GM18858 (cell line): ENCODE results near the gene VWC2L.

ENCODE experiments used
- ATAC-seq: cut with Tn5 transposase; IDR thresholded peaks from one replicate; pipeline ENCODE4 v1.9.1; 2021; ENCODE audit not compliant: unreplicated experiment

Gene VWC2L

DNA sequence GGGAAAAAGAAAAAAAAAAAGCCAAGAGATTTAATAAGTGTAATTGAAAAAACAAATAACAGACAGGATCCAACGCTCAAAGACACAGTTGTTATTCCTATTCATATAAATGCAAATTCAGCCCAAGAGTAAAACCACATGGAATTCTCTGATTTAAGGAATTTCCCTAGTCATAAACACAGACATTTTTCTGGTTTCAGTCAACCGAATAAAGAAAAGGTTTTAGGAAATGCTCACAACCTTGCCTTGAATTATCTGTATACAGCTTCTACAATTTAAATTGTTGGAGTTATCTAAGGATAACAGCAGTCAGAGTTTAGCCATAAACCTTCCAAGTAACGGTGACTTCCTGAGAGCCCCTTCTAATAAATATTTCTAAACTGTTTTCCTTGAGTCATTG is 122.7 kb downstream of the VWC2L start:
- ATAC-seq: no peak

DNA sequence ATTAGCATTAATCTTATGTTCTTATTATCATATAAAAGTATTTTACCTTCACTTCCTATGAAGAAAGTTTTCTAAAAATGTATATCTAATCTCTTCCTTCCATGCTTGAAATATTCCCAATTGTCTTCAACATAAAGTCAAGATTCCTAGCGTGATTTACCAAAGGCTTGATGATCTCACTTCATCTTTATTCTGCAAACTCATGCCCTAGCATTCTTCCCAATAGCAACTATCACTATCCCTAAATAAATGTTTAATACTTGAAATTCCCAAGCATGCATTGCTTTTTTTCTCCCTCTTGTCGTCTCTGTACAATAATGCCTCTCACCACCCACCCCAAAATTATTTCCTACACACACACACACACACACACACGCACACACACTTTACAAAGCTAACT is 125.8 kb downstream of the VWC2L start:
- ATAC-seq: no peak

DNA sequence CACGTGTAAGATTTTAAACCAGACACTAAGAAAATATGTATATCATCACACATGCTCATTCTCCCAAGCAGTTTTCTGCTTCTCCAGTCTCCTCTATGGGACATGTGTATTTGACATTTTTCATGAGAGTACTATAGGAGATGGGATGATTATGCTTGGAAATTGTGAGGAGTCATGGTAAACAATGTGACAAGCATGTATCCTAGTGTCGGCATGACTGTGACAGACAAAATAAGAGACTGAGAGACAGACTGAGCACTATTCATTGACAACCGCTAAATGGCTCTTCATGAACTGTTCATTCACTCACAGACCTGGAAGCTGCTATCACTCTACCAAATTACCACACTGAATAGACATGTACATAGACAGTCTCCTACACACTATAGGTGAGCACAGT is 127.1 kb downstream of the VWC2L start:
- no peak for ATAC-seq

DNA sequence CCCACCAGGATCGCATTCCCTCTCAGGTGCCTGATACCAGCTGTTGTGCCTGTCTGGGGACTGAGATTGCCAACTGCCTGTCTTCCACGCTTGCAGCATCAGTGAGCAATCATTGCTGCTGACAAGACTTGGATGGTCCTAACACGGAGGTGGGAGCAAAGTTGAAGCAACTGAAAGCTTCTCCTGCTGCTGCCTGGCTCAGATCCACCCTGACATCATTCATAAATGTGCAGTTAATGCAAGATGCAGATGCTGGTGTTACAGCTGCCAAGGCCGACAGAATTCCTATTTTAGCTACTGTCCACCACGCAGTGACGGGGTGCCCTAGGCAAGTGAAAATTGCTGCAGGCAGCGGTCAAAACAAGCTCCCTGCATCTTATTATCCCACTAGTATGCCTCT is 131.4 kb downstream of the VWC2L start:
- no peak for ATAC-seq

DNA sequence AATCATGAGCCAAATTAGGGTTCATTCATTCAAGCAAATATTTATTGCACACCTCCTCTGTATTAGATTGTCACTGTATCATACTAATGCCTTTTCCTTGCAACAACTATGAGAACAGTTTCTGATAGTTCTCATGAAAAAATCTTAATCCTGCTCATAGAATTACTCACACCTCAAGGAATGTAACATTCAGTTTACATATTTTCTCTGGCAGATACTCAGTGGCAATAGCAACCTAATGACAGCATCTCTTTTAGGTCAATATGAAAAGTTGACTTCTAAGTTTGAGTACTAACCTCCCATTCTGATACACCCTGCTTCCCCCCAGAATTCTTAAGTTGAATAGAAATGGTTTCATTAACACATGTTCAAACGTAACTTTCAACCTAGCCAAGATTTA is 132.0 kb downstream of the VWC2L start:
- no peak for ATAC-seq

DNA sequence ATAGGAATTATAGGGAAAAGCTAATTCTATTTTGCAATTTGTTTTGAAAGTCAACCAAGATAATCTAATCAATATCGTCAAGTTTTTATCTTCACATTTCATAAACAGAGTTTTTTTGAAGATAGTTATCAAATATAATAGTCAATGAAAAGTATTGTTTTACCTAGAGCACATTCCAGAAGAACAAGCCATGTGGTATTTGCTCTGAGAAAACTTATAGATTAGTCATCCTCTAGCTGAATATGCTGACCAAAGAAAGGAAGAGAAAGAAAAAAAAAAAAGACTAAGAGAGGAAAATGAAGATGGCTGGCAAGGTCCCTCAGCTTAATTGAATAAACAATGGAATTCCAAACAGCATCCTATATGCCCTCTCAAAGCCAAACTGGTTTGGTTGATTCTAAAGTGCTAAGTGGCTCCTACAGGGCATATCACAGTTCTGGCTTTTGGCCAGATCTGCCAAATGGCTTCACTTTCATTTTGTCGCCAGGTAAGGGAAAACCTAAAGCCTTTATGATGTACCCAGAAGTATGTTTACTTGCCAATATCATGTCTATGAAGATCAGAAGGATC is 132.6 kb downstream of the VWC2L start:
- no peak for ATAC-seq

DNA sequence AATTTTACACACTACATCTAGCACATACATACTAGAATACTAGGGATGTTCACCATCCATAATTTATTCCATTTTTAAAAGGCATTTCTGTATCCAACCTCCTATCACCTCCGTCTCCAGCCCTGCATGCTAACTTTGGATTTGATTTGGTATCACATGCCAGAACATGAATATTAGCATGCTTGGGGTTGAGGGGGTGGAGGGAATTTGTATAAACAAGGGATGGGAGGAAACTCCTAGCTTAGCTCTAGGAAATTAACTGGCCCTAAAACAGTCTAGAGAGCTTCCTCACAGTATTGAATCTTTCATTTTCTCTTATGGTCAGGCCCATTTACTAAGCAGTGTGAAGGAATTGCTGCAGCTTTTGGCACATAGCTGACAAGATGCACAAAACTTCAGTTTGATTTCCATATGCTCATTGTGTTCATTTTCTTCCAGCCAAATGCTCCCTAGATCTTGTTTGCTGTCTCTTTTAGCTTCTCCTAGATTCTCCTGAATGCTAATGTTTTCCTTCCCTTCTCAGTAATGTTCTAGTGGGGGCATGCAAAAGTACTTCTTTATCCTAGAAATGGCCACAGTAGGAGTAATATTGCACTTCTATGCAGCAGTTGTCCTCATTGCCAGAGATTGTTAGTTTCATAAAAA is 135.2 kb downstream of the VWC2L start:
- no peak for ATAC-seq

DNA sequence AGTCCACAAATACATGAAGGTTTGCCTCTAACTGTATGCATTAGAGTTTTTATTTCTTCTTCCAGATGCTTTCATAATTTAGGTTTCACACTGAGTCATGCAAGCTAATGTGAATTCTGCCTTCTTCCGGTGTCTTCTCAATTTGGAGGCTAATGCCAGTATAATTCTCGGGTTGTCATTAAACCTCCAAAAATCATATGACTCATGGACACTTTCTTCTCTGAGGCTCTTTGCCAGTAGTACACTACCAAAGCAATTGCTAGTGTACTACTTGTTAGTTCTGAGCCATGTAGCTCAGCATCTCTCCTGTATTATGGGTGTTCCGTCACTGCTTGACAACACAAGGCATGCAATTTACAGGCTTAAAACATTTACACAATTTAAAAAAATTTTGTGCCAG is 137.1 kb downstream of the VWC2L start:
- ATAC-seq: no peak

DNA sequence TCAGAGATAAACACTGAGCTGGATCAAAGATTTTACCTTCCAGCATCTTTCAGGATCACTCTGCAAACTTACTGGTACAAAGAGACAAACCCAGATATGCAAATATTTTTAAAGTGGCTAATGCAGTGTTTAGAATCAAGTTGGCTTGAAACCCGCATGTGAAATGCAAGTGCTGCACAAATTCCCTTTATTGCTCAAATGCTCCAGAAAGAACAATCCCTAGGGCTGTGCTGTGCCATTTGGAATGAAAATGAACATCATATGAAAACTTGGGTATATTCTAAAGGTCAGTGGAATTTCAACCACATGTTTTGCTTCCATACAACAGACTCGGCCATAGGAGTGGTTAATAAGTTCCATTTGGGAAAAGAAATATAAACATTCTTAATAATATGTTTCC is 139.1 kb downstream of the VWC2L start:
- ATAC-seq: no peak

DNA sequence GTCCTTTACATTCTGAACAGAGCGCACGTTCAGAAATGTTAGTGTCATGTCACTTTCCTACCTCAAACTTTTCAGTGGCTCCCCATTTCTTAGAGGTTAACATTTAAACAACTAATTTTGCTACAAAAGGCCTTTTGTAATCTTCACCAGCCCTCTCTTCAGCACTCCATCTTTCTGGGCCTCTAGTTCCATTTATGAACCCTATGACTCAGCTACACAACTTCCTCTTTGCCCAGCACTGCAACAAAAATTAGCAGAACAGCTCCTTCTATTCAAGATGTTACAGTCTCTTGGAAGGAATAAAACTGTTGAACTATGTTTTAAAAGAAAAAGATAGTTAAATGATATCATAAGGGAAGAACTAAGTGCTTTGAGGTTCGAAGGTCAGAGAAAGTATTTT is 139.9 kb downstream of the VWC2L start:
- no peak for ATAC-seq

DNA sequence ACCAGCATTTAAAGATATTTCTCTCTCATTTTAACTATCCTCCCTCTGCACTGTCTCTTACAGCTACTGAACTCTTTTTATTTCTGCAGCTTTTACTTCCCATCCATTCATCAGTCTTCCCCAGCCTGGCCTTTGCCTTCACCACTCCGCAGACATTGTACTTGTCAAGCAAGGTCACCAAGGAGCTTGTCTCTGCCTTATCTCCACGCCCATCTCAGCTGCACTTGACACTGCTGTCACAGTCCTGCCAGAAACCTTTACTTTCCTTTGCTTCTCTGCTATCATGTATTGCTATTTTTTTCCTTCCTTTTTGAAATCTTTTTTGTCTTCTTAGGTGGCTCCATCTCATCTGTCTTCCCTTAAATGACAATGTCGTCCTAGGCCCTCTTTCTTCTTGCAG is 147.0 kb downstream of the VWC2L start:
- ATAC-seq: no peak

DNA sequence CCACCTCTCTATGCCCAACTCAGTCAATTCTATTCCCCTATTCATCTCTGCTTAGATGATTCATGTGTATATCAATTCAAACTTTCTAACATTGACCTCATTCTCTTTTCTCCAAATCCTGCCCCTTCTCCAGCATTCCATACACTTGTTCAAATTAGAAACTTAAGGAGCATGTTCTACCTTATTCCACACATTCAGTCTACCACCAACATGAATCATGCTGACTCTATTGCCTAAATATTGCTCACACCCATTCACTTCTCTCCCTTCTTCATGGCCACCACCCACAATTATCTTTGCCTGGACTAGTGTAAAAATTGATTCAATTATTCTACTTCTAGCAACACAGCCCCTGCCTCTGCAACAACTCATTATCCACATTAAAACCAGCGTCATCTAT is 147.5 kb downstream of the VWC2L start:
- no peak for ATAC-seq

DNA sequence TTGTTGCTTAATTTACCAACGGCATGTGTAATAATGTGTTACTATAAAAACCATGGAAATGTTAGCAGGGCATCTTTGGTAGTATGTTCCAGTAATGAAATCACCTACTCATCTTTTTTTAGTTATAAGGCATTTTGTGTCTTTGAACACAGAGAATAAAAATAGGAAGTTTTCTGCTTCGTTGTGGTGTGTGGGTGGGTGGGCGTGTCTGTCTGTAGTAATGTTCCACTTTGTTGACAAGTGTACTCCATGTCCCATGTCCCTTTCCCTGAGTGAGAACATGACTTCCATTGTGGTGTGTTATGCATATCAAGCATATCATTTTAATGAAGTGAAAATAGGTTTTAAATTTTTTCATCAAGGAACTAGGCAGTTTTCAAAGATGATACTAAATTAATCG is 149.3 kb downstream of the VWC2L start:
- ATAC-seq: no peak

DNA sequence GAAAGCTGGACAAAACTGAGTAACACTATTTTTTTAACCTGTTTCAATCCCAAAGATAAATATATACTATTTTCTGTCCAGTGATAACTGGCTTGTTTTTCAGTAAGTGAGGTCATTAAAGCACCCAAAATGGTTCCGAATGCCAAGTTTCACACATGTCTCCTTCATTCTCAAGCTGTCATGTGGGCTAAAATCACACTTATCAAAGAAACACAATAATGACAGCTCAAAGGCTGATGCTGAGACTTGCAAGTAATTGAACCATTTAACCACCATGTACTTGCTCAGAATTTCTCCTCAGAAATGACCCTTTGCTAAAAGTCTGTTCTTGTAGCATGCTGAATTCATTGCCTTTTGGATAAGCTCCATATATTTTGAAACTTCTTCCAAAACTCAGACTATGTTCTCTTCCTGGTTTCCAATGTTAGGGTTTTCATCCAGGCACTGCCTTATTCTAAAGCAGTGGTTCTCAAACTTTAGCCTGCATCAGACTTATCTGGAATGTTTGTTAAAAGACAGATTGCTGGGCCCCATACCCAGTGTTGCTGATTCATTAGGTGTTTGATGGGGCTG is 149.8 kb downstream of the VWC2L start:
- no peak for ATAC-seq

DNA sequence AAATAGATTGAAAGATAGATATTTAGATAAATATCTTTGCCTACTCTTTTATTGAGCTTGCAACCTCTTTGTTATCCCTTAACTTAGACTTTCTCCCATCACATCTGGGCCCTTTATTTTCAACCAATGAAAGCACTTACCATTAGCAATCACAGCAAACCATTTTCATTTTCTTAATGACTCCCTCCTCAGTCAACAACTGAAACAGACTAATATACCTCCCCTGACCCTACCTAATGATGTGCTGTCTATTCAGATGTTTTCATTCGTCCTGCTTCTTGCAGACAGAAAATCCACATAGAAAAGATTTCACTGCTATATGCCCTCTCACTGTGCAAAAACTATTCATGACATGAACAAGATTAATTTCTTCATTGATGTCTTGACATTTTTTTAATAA is 154.4 kb downstream of the VWC2L start:
- ATAC-seq: no peak

DNA sequence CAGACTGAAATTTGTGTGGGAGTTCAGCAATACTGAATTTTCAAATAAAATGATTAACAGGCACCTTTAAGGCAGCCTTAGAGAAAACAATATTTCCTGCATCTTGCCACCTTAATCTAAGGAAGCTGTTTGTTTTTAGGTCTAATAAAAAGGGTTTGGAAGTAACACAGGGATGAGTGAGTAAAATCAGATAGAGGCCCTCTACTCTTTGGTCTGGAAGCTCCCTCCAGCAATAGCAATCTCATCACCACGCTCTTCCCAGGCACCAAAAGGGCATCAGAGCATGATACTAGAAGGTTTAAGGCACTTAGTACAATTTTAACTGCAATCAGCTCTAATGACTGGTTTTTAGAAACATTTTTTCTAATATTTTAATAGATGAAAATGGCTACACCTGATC is 155.6 kb downstream of the VWC2L start:
- ATAC-seq: no peak

DNA sequence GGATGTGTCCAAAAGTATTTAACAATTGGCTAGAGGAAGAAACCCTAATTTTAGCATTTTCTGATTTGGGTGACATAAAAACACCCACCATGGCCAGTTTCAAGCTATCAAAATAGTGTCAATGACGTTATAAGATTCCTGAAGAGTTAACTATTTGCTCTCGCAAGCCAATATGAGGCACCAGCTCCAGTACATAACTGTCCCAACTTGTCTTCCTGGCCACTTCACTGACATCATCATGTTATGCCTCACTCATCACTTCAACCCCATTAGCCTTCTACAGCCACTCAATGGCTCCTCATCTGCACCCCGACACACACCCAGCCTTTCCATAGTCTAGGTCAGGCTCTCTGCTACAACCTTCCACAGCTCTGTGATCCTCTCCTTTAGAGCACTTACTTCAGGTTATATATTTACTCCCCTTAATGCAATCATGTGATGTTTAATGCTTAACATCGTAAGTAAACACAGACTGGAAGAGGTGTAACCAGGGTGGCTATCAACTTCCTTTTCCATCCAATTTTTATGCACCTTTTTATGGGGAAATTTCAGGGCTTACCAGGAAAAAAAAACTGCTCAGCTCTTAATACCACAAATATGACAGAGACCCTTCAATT is 158.7 kb downstream of the VWC2L start:
- no peak for ATAC-seq

DNA sequence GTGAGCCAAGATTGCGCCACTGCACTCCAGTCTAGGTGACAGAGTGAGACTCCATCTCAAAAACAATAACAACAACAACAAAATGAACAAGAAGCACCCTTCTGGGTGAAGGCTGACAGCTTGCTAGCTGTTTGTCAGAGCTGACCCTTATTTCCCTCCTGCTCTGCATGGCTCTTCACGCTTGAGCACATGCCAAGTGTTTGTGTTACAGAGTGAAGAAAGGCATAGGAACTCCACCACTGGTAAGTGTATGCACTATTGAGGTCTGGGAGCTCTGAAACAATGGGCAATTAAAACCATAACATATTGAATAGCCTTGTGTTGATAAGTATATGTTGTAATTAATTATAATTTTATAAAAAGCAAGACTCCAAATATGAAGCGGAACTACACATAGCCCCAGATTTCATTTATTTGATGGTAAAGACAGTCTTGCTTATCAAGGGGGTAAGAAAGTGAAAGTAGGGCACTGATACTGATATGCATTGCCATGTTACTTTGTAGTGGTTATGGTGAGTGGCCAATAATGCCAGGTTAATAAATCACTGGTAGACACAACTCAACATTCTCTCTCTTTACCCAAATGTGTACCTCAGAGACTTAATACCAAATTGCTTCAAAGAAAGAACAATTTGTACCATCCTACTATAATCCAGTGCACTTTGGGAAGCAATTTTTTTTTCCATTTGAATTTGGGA is 163.4 kb downstream of the VWC2L start:
- ATAC-seq: no peak

DNA sequence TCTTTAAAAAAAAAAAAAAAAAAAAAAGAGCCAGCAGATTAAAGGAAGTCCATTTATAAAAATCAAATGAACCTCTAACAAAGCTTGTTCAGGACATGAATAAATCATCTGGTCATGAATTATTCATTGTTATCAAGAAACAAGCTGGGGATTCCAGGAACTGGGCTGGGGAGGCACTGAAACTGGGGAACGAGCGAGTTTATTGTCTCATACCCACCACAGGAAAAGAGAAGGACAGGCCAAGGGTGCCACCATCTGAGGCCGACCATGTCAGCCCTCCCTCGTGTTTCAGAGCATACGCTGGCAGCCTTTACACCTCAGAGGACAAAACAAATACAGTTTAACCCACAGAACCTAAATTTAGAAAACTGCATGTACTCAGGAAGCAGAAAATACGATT is 164.2 kb downstream of the VWC2L start:
- no peak for ATAC-seq

DNA sequence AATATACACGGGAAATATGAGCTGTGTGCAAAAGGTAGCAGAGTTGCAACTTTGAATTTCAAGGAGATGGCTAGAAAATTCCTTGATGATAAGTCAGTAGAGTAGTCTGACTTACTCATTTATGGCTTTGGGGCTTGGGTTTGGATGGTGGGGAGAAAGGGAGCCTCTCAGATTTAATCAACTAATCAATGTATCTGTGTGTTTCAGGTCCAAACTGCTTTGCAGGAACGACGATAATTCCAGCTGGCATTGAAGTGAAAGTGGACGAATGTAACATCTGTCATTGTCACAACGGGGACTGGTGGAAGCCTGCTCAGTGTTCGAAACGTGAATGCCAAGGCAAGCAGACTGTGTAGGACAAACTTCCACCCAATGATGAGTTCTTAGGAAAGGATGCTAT is 164.6 kb downstream of the VWC2L start:
- ATAC-seq: no peak

DNA sequence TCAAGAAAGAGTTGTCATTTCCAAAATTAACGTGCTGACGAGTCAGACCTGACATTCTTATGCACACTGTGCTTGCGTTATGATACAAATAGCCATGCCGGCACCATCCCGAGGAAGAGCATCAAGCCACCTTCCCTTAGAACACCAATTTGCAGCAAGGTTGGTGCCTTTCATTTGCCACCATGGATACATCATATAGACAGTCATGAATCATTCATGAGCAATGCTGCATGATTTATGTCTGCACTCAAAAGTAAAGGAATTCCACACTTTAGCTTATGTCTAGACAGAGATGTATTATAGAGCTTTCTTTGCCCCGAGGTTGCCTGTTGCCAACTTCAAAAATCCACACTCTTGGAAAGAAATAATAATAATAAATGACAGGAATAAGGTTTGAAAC is 166.9 kb downstream of the VWC2L start:
- ATAC-seq: no peak

DNA sequence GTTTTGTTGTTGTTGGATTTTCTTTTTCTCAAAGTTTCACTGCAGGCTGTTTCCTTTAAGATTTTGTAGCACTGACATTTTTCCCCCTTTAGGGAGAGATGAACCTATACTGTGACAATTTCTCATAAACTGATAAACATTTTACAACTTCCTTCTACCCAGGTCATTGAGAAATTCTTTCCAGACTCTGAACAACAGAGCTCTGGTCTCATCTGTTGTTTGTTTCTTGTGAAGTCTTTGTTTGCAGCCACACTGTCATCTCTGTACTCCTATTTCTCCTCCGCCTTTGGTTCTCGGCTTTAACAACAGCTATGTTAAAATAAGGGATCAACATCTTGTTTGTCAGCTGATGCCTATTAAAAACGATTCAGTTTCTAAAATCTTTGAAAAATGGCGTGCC is 167.6 kb downstream of the VWC2L start:
- ATAC-seq: no peak
